Measurements from ENCODE around the gene SLC9C1. TPM values are rescaled to one million over a fixed set of nuclear protein-coding genes. Genes with fewer than 3 reads are reported as not detected.

The SLC9C1 gene
- polyA plus RNA-seq, 3 donors, result 0.48 to 1.2 (median 0.86) TPM

GRCh38 chr3:112132088-112132487, 161.9 kb downstream of the SLC9C1 start:
- DNase-seq, result no peak

DNA sequence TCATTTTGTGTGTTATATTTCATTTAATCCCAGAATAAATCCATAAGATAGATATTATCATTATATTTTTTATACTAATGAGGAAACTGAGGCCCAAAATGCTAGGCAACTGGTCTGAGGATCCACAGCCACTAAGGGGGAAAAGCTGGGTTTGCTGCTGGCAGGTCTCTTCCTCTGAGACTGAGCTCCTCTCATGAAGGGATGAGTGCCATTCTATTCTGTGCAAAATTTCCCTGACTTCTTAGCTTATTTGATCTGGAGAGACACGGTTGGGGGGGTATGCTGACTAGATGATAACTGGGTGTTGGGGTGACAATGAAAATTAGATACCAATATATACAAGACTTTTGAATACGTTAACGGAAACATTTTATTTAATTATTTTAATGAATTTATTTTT, 162.9 kb downstream of the SLC9C1 start:
- no peak for DNase-seq

GRCh38 chr3:112130638-112130993, 163.4 kb downstream of the SLC9C1 start:
- no peak for DNase-seq

DNA sequence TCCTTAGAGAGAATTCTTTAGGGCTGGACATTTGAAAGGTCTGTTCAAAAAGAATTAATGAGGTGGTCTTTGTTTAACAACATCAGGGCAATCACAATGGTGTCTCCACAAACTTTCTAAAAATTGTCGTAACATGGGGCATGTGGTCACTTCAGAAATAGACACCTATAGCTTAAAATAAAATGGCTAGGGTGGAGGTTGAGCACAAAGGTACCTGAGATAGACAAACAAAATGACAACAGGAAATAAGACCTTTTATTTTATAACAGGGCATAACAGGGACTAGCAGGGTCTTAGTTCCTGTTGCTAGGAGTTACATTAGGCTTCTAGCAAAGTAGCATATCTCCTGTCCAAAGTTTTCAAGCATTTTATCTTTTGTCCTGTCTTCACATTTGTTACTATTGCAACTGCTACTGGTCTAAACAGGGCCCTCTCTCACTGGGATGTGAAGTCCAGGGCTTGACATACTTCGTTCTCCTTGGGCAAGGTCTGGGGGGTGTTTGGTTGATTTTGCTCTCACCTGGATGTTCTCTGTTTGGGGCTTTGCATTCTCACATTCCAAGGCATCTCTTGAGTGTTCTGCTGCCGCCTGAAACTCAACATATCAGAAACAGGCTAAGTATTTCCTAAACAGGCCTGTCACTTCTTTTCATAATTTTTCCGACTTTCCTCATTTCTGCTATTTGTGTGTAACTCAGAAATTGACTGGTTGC, 163.9 kb downstream of the SLC9C1 start:
- DNase-seq, result no peak

GRCh38 chr3:112128843-112129727, 164.9 kb downstream of the SLC9C1 start:
- DNase-seq, result peak; percentile 44

GRCh38 chr3:112127522-112128494, 166.2 kb downstream of the SLC9C1 start:
- DNase-seq, result no peak

DNA sequence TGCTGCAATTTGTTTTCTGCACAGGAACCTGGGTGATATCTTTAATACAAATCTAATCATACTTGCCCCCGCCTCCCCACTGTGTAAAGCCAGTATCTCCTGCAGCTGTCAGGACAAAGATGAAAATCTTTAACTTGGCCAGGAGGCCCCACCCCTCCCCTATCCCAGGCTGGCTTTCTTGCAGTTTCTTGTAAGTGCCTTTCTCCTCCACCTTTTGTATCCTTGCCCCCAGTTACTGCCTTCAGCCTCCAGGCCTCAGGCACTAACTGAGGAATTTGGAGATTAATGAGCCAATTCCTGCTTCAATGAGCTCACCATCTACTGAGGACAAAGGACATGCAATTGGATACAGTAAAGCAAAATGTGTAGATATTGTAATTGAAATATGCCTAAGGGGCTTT, 167.5 kb downstream of the SLC9C1 start:
- peak; percentile 81 for DNase-seq

GRCh38 chr3:112124907-112125607, 169.0 kb downstream of the SLC9C1 start:
- DNase-seq, result no peak

- no peak for DNase-seq
Observed at GRCh38 chr3:112123548-112123947, 170.5 kb downstream of the SLC9C1 start.

DNA sequence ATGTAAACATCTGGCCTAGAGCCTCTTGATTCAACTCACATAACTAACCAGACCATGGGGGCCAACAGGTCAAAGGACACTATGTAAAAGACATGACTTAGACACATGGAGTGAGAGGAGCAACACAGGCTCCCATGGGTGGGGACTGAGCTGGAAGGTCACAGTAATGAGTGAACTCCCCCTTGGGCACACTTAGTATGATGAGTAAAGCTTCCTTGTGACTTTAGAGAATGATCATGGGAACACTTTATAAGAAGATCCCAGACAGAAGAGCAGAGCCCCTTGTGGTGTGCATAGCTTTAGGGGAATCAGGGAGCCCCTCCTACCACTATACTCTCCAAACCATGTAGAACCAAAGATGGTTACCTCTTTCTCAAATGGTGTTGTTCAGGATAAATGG, 171.1 kb downstream of the SLC9C1 start:
- no peak for DNase-seq

GRCh38 chr3:112121577-112122547, 172.2 kb downstream of the SLC9C1 start:
- no peak for DNase-seq

- no peak for DNase-seq
Observed at GRCh38 chr3:112119962-112120836, 173.8 kb downstream of the SLC9C1 start.

DNA sequence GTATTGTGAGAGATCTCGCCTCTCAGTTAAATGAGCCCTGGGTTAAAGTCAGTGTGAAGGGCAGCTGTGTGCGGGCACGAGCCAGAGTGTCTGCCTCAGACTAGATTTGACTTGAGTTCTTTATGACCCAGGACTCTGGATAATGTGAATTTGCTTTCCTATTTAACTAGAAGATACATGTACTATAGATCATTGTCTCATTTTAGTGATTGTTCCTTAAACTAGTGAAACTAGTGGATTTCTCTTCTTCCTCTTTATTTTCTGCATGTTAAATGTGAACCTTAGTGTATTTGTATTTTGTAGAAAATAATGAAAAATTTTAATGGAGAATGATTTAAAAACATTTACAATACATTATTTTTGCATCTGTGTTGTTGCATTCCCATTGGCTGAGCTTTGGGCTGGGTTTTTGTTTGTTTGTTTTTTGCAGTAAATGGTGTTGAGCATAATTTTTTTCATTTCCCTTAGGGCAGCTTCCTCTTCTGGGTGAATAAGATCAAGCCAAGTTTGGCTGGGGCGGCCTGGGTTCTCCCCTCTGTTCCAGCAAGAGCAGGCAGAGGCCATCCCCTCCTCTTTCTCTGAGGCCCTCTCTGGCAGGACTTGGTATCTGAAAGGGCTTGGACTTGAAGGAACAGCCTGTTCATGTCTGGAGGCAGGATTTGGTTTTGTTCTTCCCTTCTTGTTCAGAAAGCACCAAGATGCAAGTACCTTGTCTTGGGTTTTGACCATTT, 176.0 kb downstream of the SLC9C1 start:
- DNase-seq, result no peak

DNA sequence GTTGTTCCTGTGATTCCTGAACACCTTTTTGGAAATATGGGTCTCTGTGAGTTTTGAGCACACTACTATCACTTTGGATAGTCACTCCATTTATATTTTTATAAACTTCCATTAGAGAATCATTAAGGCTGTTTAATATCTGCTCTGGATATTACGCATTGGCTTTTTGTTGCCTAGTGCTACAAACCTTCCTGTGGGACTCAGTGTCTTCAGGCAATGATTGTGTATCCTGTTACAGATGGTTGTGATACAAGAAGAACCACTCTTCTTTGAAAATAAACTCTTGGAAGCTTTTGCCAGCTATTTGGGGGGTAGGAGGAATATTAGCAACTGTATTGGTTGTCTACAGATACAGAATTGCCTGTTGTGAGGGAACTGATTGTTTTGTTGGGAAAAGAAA, 176.6 kb downstream of the SLC9C1 start:
- no peak for DNase-seq

DNA sequence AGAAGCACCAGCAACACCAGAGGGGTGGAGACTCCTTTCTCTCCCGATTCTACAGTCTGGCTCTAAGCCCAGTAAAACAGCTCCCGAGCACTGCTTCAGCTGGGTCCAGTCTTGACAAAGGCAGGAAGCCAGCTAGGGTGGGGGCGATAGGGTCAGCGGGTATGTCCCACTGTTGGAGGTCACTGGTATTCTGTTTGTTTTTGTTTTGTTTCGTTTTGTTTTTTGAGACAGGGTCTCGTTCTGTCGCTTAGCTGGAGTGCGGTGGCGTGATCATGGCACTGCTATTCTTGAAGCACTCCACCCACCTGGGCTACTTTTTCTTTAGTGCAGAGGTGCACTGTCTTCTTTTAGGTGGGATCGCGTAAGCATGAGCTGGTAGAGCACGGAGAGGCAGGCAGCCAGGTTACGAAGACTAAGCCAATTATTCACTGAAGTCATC, 177.2 kb downstream of the SLC9C1 start:
- DNase-seq, result no peak

DNA sequence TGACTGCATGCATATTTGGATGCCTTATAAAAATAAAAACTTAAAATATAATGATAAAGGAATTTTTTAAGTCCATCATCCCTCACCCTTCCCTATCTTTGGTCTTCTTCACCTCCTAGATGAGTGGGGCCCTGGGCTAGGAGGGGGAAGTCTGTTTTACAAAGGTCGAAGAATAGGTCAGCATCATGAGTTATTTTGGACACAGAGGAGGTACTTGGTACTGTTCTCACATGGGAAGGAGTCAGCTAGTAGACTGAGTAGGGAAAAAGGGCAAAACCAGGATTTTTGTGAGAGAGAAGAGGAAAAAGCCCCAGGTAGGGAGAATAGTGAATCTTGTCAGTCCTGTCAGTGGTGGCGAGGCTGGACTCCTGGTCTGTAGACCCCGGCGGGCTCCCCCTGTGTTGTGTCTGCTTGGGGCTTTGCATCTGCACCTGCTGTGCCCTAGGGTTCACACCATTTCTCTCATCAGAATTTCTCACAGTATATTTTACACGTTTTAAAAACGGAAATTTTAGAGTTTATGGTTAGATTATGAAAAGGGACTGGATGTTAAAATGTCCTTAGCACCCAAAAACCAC, 178.1 kb downstream of the SLC9C1 start:
- no peak for DNase-seq

DNA sequence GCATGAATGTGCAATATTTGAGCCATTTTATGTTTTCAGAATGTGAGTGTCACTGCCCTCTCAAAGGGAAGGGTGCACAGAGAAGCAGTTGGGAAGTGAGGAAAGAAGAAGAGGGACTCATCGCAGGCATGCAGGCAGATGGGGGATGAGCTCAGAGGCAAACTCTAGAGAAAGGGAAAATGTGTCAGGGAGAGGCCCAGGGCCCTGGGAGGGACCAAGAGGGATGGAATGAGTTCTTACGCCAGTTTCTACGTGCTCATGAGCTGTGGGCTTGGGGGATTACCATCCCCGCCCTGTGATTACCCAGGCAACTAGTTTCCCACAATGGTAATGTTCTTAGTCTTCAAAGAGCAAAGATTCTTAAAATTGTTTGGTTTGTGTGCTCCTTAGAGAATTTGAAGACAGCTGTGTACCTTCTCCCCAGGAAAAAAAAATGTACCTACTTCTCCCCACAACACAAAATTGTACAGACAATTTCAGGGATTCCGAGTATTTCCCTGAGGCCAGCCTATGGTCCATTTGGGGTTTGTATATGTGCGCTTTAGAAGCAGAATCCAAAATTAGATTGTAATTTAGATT, 178.8 kb downstream of the SLC9C1 start:
- no peak for DNase-seq

Data from renal pelvis (tissue), 4 donors.